GM13977 (cell line): ENCODE measurements around the gene IFNA2.

Experiments used
- DNase-seq: peaks from one replicate; pipeline ENCODE4 v3.0.0; 2012; ENCODE audit warnings: low spot score
- CTCF ChIP-seq: IDR thresholded peaks from 2 replicates; pipeline ENCODE4 v1.5.1; 2012; ENCODE audit warnings: mild to moderate bottlenecking, control low read depth; ENCODE audit not compliant: insufficient read depth; ENCODE audit errors: extremely low read depth, missing control alignments
- in situ Hi-C: fragments of 300-500 bp; cut with MboI; formaldehyde crosslinking; loops from one replicate; pipeline ENCODE4 v1.12.0; 2022; ENCODE audit warnings: low sequenced_read_pairs, low pct_unique_long_range_greater_than_20kb, mixed read lengths, inconsistent platforms; ENCODE audit not compliant: unreplicated experiment

Gene IFNA2

GRCh38 chr9:21350787-21351186 lies 34.4 kb downstream of the IFNA2 start, which contains the start of gene IFNA6:
Gene IFNA6, minus strand, starts transcription at chr9:21350887. Its CDS starts 0 bp downstream, at chr9:21350887.
- in situ Hi-C loops: no loop called here
- no peak for DNase-seq
- no peak for TF ChIP-seq CTCF

- in situ Hi-C loops: no loop called here
- DNase-seq: no peak
- TF ChIP-seq CTCF: no peak
These were observed 36.7 kb downstream of the IFNA2 start for GRCh38 chr9:21348430-21348970.

GRCh38 chr9:21340735-21341134 lies 44.5 kb downstream of the IFNA2 start:
- DNase-seq: no peak
- in situ Hi-C loops: no loop called here
- TF ChIP-seq CTCF: no peak

- DNase-seq: no peak
- no peak for TF ChIP-seq CTCF
- in situ Hi-C loops: loop anchor here (10.0 kb wide), 2 partner anchors 58 to 108 kb away; partner anchors contain the start of gene IFNA1
These were observed 48.7 kb downstream of the IFNA2 start for GRCh38 chr9:21336457-21336856.

GRCh38 chr9:21334701-21335632 lies 50.2 kb downstream of the IFNA2 start, which contains the start of gene KLHL9:
Gene KLHL9, minus strand, starts transcription at chr9:21335404. Its CDS starts 545 bp downstream, at chr9:21334859.
- peak; percentile 88 for DNase-seq
- TF ChIP-seq CTCF: no peak
- in situ Hi-C loops: loop anchor here (10.0 kb wide), 2 partner anchors 60 to 110 kb away; partner anchors contain the start of gene IFNA1
